AG09319 (cell line): ENCODE data around the gene SYNCRIP.
"Not testable (repeated sequence)": the region's sequence is repeated elsewhere in the genome, so short reads cannot be mapped to it uniquely, and the experiment has no call there.

Experiments
- DNase-seq: peaks from one replicate; pipeline ENCODE4 v3.0.0-alpha.2; 2010; ENCODE audit warnings: low read depth; ENCODE audit errors: extremely low read depth
- CTCF ChIP-seq: IDR thresholded peaks from 2 replicates; pipeline ENCODE4 v1.5.1; 2011; ENCODE audit warnings: low read depth, mild to moderate bottlenecking, inconsistent platforms, low read length, moderate library complexity

Gene SYNCRIP

GRCh38 chr6:85640821-85641220 is 1.9 kb downstream of the SYNCRIP start:
- no peak for TF ChIP-seq CTCF
- DNase-seq: no peak

- TF ChIP-seq CTCF: no peak
These were observed 5.1 kb downstream of the SYNCRIP start for GRCh38 chr6:85637579-85637978.

GRCh38 chr6:85632164-85632942 is 10.3 kb downstream of the SYNCRIP start:
- no peak for DNase-seq
- no peak for TF ChIP-seq CTCF

More at GRCh38 chr6:85637579-85637978, 5.1 kb downstream of the SYNCRIP start:
- no peak for DNase-seq

- not testable (repeated sequence) for DNase-seq
These were observed 11.6 kb downstream of the SYNCRIP start for GRCh38 chr6:85631117-85631516.

GRCh38 chr6:85628353-85628752 is 14.3 kb downstream of the SYNCRIP start:
- DNase-seq: no peak
- no peak for TF ChIP-seq CTCF

GRCh38 chr6:85620308-85620707 is 22.4 kb downstream of the SYNCRIP start:
- TF ChIP-seq CTCF: no peak
- no peak for DNase-seq

GRCh38 chr6:85614780-85615179 is 27.9 kb downstream of the SYNCRIP start:
- TF ChIP-seq CTCF: no peak
- no peak for DNase-seq
